HL-60 (cell line): ENCODE measurements around the gene PPP6R3.

Experiments used
- GABPA ChIP-seq: IDR thresholded peaks from 2 replicates; pipeline ENCODE4 v1.6.1; 2012; ENCODE audit warnings: low read depth
- POLR2AphosphoS5 ChIP-seq: IDR thresholded peaks from 2 replicates; pipeline ENCODE4 v1.6.1; 2012; ENCODE audit warnings: low read depth
- TF ChIP-seq, protein P1 (sequence below): IDR thresholded peaks from 2 replicates; pipeline ENCODE4 v1.6.1; 2012; ENCODE audit warnings: low read depth; ENCODE audit not compliant: insufficient replicate concordance

DNA sequence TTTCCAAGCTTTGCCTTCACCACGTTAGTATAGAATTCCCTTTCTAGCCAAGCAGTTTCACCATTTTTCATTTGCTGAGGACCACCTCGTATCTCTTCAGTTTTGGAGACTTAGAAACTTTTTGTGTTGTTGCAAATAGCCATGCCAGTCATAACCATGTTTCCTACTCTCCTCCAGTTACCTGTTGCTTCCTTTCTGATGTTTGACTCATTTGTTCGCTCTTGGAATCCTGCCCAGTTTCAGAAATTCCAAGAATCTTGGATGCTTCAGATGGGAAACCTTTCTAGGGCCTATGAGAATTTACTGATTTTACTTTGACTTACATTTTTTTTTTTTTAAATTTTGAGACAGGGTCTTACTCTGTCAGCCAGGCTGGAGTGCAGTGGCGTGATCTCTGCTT lies 65.4 kb downstream of the PPP6R3 start:
- TF ChIP-seq, protein P1, sequence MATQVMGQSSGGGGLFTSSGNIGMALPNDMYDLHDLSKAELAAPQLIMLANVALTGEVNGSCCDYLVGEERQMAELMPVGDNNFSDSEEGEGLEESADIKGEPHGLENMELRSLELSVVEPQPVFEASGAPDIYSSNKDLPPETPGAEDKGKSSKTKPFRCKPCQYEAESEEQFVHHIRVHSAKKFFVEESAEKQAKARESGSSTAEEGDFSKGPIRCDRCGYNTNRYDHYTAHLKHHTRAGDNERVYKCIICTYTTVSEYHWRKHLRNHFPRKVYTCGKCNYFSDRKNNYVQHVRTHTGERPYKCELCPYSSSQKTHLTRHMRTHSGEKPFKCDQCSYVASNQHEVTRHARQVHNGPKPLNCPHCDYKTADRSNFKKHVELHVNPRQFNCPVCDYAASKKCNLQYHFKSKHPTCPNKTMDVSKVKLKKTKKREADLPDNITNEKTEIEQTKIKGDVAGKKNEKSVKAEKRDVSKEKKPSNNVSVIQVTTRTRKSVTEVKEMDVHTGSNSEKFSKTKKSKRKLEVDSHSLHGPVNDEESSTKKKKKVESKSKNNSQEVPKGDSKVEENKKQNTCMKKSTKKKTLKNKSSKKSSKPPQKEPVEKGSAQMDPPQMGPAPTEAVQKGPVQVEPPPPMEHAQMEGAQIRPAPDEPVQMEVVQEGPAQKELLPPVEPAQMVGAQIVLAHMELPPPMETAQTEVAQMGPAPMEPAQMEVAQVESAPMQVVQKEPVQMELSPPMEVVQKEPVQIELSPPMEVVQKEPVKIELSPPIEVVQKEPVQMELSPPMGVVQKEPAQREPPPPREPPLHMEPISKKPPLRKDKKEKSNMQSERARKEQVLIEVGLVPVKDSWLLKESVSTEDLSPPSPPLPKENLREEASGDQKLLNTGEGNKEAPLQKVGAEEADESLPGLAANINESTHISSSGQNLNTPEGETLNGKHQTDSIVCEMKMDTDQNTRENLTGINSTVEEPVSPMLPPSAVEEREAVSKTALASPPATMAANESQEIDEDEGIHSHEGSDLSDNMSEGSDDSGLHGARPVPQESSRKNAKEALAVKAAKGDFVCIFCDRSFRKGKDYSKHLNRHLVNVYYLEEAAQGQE: no peak
- no peak for TF ChIP-seq GABPA
- TF ChIP-seq POLR2AphosphoS5: no peak
